ENCODE measurements around the gene MARCO.

DNA sequence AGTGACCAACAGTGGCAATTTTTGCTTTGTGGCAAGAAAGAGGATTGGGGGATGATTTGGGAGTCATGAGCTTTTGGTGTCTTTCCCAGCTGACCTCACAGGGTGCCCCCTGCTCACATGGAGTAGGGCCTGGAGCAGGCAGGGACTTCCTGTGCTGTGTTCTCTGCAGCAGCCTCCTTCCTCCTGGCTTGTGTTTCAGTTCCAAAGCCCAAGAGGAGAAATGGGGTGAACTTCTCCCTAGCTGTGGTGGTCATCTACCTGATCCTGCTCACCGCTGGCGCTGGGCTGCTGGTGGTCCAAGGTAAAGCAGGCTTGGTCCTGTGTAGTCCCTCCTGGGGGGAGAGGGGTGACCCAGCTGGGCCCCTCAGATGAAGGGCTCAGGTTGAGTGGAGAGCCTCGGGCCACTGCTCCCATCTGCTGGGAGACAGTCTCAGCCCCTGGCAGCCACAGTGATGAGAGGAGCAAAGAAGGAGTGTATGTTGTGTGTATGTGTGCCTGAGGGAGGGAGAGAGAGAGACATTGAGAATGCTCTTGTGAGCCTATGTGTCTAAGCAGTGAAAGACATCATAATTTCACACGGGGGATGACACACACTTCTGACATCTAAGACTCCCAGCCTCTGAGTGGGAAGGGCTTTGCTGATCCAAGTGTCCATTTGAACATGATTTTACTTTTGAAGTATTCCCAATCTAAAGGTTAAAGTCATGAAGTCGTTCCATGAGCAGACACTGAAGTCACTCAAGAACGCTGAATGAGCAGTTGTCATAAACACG is 27.2 kb downstream of the MARCO start:
- TF ChIP-seq CTCF (IDR thresholded peaks at IDR 0.05; ENCODE audit: extremely low read depth in 1 of 2, insufficient read depth in 1 of 2, low read depth in 1 of 2, low read length in 2 of 2): no peak
- TF ChIP-seq POLR2AphosphoS5 (IDR thresholded peaks at IDR 0.05; ENCODE audit: insufficient read depth, low read depth, low read length): no peak
- no peak for TF ChIP-seq EZH2 (IDR thresholded peaks at IDR 0.05; ENCODE audit: borderline replicate concordance, low read depth, low read length, severe bottlenecking)
- TF ChIP-seq POLR2A (IDR thresholded peaks at IDR 0.05; ENCODE audit: low read depth, low read length): no peak
- TF ChIP-seq MYC (IDR thresholded peaks at IDR 0.05; ENCODE audit: low read depth, low read length): no peak
- TF ChIP-seq MAX (IDR thresholded peaks at IDR 0.05; ENCODE audit: insufficient read depth, insufficient read length): no peak
- no peak for TF ChIP-seq GATA2 (IDR thresholded peaks at IDR 0.05; ENCODE audit: insufficient read depth, insufficient read length, low read depth, low read length)
- TF ChIP-seq FOS (IDR thresholded peaks at IDR 0.05; ENCODE audit: borderline replicate concordance, insufficient read depth, low read length): no peak
- no peak for TF ChIP-seq JUN (IDR thresholded peaks at IDR 0.05; ENCODE audit: borderline replicate concordance, insufficient read depth, insufficient read length, low read depth)
